22Rv1 (cell line): ENCODE results near the gene GPR146.

Experiments
- ZFX ChIP-seq: fragments of 450-650 bp; IDR thresholded peaks from 2 replicates; pipeline ENCODE4 v1.6.1; 2017; ENCODE audit warnings: antibody characterized with exemption, borderline replicate concordance
- TF ChIP-seq, protein P1 (sequence below): fragments of 450-650 bp; IDR thresholded peaks from 2 replicates; pipeline ENCODE4 v1.5.1; 2017; ENCODE audit warnings: mild to moderate bottlenecking

DNA sequence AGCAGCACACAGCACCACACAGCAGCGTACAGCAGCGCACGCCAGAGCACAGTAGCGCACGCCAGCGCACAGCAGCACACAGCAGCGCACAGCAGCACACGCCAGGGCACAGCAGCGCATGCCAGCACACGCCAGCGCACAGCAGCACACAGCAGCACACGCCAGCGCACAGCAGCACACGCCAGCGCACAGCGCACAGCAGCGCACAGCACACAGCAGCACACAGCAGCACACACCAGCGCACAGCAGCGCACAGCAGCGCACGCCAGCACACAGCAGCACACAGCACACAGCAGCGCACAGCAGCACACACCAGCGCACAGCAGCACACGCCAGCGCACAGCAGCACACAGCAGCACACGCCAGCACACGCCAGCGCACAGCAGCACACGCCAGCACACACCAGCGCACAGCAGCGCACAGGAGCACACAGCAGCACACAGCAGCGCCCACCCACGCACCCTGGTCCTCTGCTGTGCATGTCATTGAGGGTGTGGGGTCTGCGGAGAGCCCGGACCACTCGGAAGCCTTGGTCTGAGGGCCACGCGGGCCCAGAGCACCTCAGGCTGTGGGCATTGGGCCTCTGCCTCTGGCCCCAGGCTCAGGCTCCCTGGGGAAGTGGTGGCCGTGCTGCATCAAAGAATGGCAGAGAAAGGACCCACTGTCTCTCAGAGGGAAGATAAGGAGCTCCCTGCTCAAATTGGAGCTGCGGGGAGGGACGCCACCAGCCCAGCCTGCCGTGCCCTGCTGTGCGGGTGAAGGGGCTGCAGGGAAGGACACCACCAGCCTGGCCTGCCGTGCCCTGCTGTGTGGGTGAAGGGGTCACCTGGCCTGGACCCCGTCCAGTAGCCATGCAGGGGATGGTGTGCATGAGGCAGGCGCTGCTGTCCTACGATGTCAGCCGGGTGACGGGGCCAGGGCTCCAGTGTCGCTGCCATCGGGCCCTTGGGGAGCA lies 27.5 kb upstream of the GPR146 start:
- TF ChIP-seq, protein P1, sequence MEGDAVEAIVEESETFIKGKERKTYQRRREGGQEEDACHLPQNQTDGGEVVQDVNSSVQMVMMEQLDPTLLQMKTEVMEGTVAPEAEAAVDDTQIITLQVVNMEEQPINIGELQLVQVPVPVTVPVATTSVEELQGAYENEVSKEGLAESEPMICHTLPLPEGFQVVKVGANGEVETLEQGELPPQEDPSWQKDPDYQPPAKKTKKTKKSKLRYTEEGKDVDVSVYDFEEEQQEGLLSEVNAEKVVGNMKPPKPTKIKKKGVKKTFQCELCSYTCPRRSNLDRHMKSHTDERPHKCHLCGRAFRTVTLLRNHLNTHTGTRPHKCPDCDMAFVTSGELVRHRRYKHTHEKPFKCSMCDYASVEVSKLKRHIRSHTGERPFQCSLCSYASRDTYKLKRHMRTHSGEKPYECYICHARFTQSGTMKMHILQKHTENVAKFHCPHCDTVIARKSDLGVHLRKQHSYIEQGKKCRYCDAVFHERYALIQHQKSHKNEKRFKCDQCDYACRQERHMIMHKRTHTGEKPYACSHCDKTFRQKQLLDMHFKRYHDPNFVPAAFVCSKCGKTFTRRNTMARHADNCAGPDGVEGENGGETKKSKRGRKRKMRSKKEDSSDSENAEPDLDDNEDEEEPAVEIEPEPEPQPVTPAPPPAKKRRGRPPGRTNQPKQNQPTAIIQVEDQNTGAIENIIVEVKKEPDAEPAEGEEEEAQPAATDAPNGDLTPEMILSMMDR, result no peak
- TF ChIP-seq ZFX, result no peak
